HEK293 (cell line): Measurements from ENCODE around the gene PRDM11.
A peak's percentile ranks its signal among the peaks of the same experiment; 100 is the strongest.

Experiments used
- GLIS2 ChIP-seq: fragments of 450-650 bp; formaldehyde crosslinking; IDR thresholded peaks from 2 replicates; pipeline ENCODE4 v1.5.1; 2016; ENCODE audit warnings: missing biosample characterization, missing genetic modification characterization
- OVOL3 ChIP-seq: fragments of 450-650 bp; formaldehyde crosslinking; IDR thresholded peaks from 2 replicates; pipeline ENCODE4 v1.5.1; 2016; ENCODE audit warnings: missing biosample characterization, missing genetic modification characterization
- PRDM1 ChIP-seq: fragments of 450-650 bp; formaldehyde crosslinking; IDR thresholded peaks from 2 replicates; pipeline ENCODE4; 2016; ENCODE audit warnings: missing biosample characterization, missing genetic modification characterization
- PRDM4 ChIP-seq: fragments of 450-650 bp; formaldehyde crosslinking; IDR thresholded peaks from 2 replicates; pipeline ENCODE4 v1.5.1; 2017; ENCODE audit warnings: missing biosample characterization, missing genetic modification characterization
- TCF7L2 ChIP-seq: IDR thresholded peaks from 2 replicates; pipeline ENCODE4 v1.6.1; 2011; ENCODE audit warnings: low read depth, mild to moderate bottlenecking, inconsistent platforms, low read length, moderate library complexity, borderline replicate concordance
- WT1 ChIP-seq: fragments of 450-650 bp; formaldehyde crosslinking; IDR thresholded peaks from 2 replicates; pipeline ENCODE4 v1.5.1; 2016; ENCODE audit warnings: missing biosample characterization, missing genetic modification characterization
- ZBTB20 ChIP-seq: fragments of 450-650 bp; formaldehyde crosslinking; IDR thresholded peaks from 2 replicates; pipeline ENCODE4 v1.5.1; 2016; ENCODE audit warnings: missing biosample characterization, missing genetic modification characterization
- ZBTB21 ChIP-seq: fragments of 450-650 bp; formaldehyde crosslinking; IDR thresholded peaks from 2 replicates; pipeline ENCODE4 v1.5.1; 2017; ENCODE audit warnings: missing biosample characterization, missing genetic modification characterization
- ZEB2 ChIP-seq: fragments of 450-650 bp; formaldehyde crosslinking; IDR thresholded peaks from 2 replicates; pipeline ENCODE4 v1.5.1; 2016; ENCODE audit warnings: missing biosample characterization, missing genetic modification characterization
- ZNF112 ChIP-seq: fragments of 450-650 bp; formaldehyde crosslinking; IDR thresholded peaks from 2 replicates; pipeline ENCODE4 v1.5.0; 2017; ENCODE audit warnings: missing biosample characterization, missing genetic modification characterization
- ZNF132 ChIP-seq: fragments of 450-650 bp; formaldehyde crosslinking; IDR thresholded peaks from 2 replicates; pipeline ENCODE4 v1.5.1; 2017; ENCODE audit warnings: missing biosample characterization, missing genetic modification characterization, borderline replicate concordance
- ZNF202 ChIP-seq: fragments of 450-650 bp; formaldehyde crosslinking; IDR thresholded peaks from 2 replicates; pipeline ENCODE4 v1.5.1; 2016; ENCODE audit warnings: missing biosample characterization, missing genetic modification characterization, borderline replicate concordance
- ZNF223 ChIP-seq: fragments of 450-650 bp; formaldehyde crosslinking; IDR thresholded peaks from 2 replicates; pipeline ENCODE4 v1.5.1; 2016; ENCODE audit warnings: missing biosample characterization, missing genetic modification characterization
- ZNF248 ChIP-seq: fragments of 450-650 bp; formaldehyde crosslinking; IDR thresholded peaks from 2 replicates; pipeline ENCODE4 v1.5.1; 2017; ENCODE audit warnings: missing biosample characterization, missing genetic modification characterization
- ZNF398 ChIP-seq: fragments of 450-650 bp; formaldehyde crosslinking; IDR thresholded peaks from 2 replicates; pipeline ENCODE4 v1.5.1; 2017; ENCODE audit warnings: missing biosample characterization, missing genetic modification characterization
- ZNF48 ChIP-seq: fragments of 450-650 bp; formaldehyde crosslinking; IDR thresholded peaks from 2 replicates; pipeline ENCODE4 v1.5.1; 2016; ENCODE audit warnings: missing biosample characterization, missing genetic modification characterization
- ZNF776 ChIP-seq: fragments of 450-650 bp; formaldehyde crosslinking; IDR thresholded peaks from 2 replicates; pipeline ENCODE4 v1.5.0; 2017; ENCODE audit warnings: missing biosample characterization, missing genetic modification characterization, borderline replicate concordance
- TF ChIP-seq, protein P1 (sequence below): fragments of 450-650 bp; formaldehyde crosslinking; IDR thresholded peaks from 2 replicates; pipeline ENCODE4 v1.5.1; 2016; ENCODE audit warnings: missing biosample characterization, missing genetic modification characterization
- TF ChIP-seq, protein P2 (sequence below): fragments of 450-650 bp; formaldehyde crosslinking; IDR thresholded peaks from 2 replicates; pipeline ENCODE4 v1.5.1; 2016; ENCODE audit warnings: missing biosample characterization, missing genetic modification characterization
- TF ChIP-seq, protein P3 (sequence below): IDR thresholded peaks from 2 replicates; pipeline ENCODE4 v1.6.1; 2011; ENCODE audit warnings: mild to moderate bottlenecking, low read depth, low read length, borderline replicate concordance
- TF ChIP-seq, protein P4 (sequence below): fragments of 450-650 bp; formaldehyde crosslinking; IDR thresholded peaks from 2 replicates; pipeline ENCODE4 v1.5.1; 2016; ENCODE audit warnings: missing biosample characterization, missing genetic modification characterization
- TF ChIP-seq, protein P5 (sequence below): fragments of 450-650 bp; formaldehyde crosslinking; IDR thresholded peaks from 2 replicates; pipeline ENCODE4 v1.5.1; 2016; ENCODE audit warnings: missing biosample characterization, missing genetic modification characterization
- TF ChIP-seq, protein P6 (sequence below): fragments of 450-650 bp; formaldehyde crosslinking; IDR thresholded peaks from 2 replicates; pipeline ENCODE4 v1.5.1; 2016; ENCODE audit warnings: missing biosample characterization, missing genetic modification characterization

Gene PRDM11

DNA sequence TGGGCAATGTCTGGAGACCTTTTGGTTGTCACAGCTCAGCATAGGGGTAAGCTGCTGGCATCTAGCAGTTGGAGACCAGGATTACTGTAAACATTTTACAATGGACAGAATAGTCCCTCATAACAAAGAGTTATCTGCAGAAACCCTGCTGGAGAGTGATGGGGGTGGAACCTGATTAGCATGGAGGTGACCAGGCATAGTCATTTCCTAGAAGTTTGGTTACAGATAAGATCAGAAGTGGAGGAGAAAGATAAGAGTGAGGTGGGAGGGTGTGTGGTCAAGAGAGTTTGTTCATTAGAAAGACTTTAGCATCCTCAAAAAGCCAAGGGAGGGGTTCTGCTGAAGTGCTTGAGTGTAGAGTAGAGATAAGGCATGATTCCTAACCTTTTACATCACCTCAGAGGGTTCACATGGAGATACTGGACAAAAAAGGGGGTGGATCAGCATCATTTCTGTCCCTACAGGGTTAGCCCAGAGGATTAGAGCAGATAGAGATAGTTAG, 38.8 kb downstream of the PRDM11 start (continued):
- TF ChIP-seq, protein P1, sequence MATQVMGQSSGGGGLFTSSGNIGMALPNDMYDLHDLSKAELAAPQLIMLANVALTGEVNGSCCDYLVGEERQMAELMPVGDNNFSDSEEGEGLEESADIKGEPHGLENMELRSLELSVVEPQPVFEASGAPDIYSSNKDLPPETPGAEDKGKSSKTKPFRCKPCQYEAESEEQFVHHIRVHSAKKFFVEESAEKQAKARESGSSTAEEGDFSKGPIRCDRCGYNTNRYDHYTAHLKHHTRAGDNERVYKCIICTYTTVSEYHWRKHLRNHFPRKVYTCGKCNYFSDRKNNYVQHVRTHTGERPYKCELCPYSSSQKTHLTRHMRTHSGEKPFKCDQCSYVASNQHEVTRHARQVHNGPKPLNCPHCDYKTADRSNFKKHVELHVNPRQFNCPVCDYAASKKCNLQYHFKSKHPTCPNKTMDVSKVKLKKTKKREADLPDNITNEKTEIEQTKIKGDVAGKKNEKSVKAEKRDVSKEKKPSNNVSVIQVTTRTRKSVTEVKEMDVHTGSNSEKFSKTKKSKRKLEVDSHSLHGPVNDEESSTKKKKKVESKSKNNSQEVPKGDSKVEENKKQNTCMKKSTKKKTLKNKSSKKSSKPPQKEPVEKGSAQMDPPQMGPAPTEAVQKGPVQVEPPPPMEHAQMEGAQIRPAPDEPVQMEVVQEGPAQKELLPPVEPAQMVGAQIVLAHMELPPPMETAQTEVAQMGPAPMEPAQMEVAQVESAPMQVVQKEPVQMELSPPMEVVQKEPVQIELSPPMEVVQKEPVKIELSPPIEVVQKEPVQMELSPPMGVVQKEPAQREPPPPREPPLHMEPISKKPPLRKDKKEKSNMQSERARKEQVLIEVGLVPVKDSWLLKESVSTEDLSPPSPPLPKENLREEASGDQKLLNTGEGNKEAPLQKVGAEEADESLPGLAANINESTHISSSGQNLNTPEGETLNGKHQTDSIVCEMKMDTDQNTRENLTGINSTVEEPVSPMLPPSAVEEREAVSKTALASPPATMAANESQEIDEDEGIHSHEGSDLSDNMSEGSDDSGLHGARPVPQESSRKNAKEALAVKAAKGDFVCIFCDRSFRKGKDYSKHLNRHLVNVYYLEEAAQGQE: no peak
- TF ChIP-seq ZNF48 (tag by site-specific recombination) (no peak), ZNF223 (tag by site-specific recombination) (no peak), ZBTB21 (0 out of 2 replicates have a peak, but pooled peaks have one; percentile 47), ZNF776 (tag by site-specific recombination) (no peak), ZBTB20 (tag by site-specific recombination) (no peak), GLIS2 (tag by site-specific recombination) (no peak), ZNF132 (tag by site-specific recombination) (no peak), TCF7L2 (no peak), ZNF398 (tag by site-specific recombination) (no peak), OVOL3 (tag by site-specific recombination) (no peak), ZNF248 (tag by site-specific recombination) (no peak), PRDM1 (tag by site-specific recombination) (no peak), ZNF112 (tag by site-specific recombination) (no peak), WT1 (tag by site-specific recombination) (0 out of 2 replicates have a peak, but pooled peaks have one; percentile 30), ZNF202 (tag by site-specific recombination) (no peak), ZEB2 (no peak), PRDM4 (tag by site-specific recombination) (no peak)
- TF ChIP-seq, protein P2, sequence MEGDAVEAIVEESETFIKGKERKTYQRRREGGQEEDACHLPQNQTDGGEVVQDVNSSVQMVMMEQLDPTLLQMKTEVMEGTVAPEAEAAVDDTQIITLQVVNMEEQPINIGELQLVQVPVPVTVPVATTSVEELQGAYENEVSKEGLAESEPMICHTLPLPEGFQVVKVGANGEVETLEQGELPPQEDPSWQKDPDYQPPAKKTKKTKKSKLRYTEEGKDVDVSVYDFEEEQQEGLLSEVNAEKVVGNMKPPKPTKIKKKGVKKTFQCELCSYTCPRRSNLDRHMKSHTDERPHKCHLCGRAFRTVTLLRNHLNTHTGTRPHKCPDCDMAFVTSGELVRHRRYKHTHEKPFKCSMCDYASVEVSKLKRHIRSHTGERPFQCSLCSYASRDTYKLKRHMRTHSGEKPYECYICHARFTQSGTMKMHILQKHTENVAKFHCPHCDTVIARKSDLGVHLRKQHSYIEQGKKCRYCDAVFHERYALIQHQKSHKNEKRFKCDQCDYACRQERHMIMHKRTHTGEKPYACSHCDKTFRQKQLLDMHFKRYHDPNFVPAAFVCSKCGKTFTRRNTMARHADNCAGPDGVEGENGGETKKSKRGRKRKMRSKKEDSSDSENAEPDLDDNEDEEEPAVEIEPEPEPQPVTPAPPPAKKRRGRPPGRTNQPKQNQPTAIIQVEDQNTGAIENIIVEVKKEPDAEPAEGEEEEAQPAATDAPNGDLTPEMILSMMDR: no peak
- TF ChIP-seq, protein P3, sequence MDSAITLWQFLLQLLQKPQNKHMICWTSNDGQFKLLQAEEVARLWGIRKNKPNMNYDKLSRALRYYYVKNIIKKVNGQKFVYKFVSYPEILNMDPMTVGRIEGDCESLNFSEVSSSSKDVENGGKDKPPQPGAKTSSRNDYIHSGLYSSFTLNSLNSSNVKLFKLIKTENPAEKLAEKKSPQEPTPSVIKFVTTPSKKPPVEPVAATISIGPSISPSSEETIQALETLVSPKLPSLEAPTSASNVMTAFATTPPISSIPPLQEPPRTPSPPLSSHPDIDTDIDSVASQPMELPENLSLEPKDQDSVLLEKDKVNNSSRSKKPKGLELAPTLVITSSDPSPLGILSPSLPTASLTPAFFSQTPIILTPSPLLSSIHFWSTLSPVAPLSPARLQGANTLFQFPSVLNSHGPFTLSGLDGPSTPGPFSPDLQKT: no peak
- TF ChIP-seq, protein P4, sequence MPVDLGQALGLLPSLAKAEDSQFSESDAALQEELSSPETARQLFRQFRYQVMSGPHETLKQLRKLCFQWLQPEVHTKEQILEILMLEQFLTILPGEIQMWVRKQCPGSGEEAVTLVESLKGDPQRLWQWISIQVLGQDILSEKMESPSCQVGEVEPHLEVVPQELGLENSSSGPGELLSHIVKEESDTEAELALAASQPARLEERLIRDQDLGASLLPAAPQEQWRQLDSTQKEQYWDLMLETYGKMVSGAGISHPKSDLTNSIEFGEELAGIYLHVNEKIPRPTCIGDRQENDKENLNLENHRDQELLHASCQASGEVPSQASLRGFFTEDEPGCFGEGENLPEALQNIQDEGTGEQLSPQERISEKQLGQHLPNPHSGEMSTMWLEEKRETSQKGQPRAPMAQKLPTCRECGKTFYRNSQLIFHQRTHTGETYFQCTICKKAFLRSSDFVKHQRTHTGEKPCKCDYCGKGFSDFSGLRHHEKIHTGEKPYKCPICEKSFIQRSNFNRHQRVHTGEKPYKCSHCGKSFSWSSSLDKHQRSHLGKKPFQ: no peak
- TF ChIP-seq, protein P5, sequence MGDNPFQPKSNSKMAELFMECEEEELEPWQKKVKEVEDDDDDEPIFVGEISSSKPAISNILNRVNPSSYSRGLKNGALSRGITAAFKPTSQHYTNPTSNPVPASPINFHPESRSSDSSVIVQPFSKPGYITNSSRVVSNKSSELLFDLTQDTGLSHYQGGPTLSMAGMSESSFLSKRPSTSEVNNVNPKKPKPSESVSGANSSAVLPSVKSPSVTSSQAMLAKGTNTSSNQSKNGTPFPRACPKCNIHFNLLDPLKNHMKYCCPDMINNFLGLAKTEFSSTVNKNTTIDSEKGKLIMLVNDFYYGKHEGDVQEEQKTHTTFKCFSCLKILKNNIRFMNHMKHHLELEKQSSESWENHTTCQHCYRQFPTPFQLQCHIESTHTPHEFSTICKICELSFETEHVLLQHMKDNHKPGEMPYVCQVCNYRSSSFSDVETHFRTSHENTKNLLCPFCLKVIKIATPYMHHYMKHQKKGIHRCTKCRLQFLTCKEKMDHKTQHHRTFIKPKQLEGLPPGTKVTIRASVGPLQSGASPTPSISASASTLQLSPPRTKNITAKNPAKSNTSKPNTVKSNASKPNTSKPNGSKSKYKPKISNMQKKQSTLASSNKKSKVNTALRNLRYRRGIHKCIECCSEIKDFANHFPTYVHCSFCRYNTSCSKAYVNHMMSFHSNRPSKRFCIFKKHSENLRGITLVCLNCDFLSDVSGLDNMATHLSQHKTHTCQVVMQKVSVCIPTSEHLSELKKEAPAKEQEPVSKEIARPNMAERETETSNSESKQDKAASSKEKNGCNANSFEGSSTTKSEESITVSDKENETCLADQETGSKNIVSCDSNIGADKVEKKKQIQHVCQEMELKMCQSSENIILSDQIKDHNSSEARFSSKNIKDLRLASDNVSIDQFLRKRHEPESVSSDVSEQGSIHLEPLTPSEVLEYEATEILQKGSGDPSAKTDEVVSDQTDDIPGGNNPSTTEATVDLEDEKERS (tag by site-specific recombination): no peak
- TF ChIP-seq, protein P6, sequence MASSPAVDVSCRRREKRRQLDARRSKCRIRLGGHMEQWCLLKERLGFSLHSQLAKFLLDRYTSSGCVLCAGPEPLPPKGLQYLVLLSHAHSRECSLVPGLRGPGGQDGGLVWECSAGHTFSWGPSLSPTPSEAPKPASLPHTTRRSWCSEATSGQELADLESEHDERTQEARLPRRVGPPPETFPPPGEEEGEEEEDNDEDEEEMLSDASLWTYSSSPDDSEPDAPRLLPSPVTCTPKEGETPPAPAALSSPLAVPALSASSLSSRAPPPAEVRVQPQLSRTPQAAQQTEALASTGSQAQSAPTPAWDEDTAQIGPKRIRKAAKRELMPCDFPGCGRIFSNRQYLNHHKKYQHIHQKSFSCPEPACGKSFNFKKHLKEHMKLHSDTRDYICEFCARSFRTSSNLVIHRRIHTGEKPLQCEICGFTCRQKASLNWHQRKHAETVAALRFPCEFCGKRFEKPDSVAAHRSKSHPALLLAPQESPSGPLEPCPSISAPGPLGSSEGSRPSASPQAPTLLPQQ: no peak
